ENCODE measurements around the gene SNX14.
"Not testable (repeated sequence)": the region's sequence is repeated elsewhere in the genome, so short reads cannot be mapped to it uniquely, and the experiment has no call there.

SNX14 gene

DNA sequence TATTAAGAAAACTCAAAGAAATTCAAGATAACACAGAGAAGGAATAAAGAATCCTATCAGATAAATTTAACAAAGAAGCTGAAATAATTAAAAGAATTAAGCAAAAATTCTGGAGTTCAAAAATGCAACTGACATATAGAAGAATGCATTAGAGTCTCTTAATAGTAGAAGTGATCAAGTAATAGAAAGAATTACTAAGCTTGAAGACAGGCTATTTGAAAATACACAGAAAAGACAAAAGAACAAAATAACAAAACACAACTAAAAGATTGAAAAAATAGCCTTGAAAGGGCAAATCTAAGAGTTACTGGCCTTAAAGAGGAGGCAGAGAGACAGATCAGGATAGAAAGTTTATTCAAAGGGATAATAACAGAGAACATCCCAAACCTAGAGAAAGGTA, 12.1 kb downstream of the SNX14 start:
- no peak for DNase-seq

DNA sequence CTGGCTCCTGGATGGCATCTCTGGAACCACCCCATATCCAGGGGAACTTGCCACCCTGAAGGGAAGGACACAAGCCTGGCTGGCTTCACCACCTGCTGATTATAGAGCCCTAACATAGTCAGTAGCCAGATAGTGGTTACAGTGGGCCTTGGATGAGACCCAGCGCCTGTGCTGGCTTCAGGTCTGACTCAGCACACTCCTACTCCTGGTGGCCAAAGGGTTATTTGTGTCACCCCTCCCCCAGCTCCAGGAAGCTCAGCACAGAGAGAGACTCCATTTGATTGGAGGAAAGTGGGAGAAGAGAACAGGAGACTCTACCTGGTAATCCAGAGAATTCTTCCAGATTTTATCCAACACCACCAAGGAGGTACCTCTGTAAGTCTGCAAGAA, 12.8 kb downstream of the SNX14 start:
- DNase-seq, result no peak

DNA sequence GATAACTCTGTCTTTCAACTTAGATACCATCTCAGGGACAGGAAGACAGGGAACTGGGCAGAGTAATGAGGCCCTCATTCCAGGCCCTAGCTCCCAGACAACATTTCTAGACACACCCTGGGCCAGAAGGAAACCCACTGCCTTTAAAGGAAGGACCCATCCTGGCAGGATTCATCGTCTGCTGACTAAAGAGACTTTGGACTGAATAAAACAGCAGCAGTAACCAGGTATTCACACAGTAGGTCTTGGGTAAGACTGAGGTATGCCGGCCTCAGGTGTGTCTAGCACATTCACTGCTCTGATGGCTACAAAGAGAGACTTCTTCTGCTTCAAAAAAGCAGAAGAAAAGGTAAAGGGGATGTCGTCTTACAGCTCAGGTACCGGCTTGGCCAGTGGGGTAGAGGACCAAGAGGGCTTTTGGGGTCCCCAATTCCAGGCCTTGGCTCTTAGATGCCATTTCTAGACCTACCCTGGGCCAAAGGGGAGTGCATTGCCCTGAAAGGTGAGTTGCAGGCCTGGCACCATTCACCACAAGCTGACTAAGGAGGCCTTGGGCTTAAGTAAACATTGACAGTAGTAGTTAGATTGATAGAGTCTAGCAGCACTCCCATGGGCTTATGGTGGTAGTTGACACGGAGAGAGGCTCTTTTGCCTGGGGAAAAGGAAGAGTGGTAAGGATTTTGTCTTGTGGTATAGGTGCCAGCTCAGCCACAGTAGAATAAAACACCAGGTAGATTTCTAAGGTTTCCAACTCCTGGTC, 13.4 kb downstream of the SNX14 start:
- DNase-seq, result no peak

DNA sequence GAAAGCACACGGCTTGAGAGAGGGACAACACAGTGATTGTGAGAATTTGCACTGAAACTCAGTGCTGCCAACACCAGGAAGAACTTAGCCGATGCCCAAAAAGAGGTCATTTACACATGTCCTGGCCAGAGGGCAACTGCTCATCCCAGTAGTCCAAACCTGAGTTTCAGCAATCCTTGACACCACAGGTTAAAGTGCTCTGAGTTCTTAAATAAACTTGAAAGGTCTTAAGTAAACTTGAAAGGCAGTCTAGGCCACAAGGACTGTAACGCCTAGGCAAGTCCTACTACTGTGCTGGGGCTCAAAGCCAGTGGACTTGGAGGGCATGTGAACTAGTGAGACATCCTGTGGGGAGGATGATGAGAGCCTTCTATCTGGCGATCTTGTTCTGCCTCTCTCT, 14.1 kb downstream of the SNX14 start:
- DNase-seq, result no peak

DNA sequence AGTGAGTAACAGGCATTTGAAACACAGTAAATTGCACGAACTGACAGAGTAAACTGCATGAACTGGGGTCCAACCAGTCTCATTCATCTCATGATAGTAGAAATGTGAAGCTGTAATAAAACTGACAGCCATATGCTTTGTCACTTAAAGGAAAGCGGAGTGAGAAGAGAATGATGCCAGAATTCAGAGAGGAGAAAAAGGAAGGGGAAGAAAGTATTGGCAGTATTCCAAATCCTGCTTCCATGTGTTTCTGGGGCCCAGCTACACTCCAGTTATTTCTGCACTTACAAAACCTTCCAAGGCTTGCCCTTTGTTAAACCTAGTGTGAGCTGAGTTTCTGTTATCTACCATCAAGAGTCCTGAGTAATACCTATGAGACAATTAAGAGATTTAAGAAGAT, 17.2 kb downstream of the SNX14 start:
- no peak for DNase-seq

DNA sequence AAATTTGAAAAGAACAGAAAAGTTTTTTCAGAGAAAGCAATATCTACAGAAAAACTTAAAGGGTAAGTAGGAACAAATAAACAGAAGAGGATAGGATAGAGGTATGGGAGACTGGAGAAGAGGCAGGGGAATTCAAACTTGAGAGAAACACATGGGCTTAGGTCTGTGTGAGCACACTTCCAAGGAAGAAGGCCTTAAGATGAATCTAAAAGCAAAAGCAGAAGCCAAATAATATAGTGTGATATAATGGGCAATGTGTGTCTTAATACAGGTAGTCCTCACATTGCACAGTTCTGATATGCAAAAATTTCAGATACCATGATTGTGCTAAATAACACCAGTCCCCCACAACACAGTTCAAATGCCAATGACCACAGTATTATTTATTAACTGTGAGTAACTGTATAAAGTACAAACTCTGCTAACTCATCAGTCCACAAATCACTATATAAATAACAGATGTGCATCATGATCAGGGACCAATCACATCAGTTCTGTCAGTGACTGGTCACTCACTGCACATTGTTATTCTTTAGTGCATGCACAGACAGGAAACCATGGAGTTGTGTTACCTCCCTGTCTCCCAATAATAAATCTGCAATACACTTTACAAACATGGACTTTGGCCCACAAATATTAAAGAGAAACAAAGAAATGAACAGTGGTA, 18.6 kb downstream of the SNX14 start:
- DNase-seq, result no peak

DNA sequence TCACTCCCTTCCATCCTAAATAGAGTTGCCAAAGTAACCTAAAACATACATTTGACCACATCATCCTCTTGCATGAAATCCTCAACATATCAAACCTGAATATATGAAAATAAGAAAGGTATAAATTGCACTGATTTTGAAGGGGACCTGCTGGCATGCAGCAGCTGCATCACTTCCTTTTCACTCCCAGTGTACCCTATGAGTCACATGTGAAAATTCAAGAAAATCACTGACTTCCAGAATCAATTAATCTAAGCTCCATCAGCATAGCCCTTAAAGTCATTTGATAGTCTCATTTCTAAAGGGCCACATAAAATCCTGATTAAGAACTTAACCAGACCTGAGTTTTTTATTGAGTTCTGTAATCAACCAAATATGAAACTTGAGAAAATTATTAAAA, 24.3 kb downstream of the SNX14 start:
- no peak for DNase-seq

DNA sequence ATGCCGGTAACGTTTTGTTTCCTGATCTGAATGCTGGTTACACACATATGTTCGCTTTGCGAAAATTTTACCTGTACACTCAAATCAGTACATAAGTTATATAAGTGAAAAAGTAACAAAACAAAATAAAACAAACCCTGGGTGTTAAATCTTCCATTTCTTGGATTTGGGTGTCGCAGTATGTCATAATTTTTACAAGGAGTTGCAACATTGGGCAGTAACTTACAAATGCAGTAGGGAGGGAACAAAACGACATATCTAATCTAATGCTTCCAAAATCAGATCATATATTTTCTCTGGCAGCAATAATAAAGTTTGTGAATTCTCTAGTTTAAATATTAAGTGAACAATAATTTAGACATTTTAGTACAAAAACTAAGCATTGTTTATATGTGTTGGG, 25.2 kb downstream of the SNX14 start:
- no peak for DNase-seq

DNA sequence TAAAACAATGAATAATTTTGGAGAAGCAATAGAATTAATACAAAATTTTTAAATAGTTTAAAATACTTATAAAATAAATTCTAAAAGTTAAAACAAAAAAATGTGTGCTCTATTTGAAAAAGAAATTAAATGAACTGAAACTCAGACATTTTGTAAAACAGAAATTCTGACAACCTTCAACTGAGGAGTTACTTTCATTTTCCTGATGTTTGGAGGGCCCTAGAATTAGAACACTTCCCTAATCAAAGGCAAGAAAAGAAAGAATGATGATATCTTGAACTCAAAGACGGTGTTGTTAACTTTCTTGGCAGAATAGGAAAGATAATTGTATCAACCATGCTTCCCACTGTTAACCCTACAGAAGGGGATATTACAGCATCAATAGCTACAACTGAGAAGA, 27.9 kb downstream of the SNX14 start:
- DNase-seq, result no peak

DNA sequence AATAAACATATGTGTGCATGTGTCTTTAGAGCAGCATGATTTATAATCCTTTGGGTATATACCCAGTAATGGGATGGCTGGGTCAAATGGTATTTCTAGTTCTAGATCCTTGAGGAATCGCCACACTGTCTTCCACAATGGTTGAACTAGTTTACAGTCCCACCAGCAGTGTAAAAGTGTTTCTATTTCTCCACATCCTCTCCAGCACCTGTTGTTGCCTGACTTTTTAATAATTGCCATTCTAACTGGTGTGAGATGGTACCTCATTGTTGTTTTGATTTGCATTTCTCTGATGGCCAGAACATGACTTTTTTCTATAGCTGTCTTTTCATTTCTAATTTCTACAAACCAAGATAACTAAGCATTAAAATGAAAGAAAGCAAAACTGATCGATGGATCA, 29.4 kb downstream of the SNX14 start:
- DNase-seq, result not testable (repeated sequence)

DNA sequence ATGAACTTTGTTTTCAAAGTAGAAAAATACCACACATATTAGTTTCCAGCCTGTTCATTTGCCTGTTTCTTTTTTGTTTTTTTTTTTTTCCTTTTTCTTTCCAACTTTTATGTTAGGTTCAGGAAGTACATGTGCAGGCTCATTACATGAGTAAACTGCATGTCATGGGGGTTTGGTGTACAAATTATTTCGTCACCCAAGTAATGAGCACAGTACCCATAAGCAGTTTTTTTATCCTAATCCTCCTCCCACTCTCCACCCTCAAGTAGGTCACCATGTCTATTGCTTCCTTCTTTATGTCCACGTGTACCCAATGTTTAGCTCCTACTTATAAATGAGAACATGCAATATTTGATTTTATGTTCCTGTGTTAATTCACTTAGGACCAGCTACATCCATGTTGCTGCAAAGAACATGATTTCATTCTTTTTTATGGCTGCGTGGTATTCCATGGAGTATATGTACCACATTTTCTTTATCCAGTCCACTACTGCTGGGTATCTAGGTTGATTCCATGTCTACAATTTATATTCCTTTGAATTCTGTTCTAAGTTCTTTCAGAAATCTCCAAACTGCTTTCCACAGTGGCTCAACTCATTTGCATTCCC, 31.8 kb downstream of the SNX14 start:
- DNase-seq, result no peak

DNA sequence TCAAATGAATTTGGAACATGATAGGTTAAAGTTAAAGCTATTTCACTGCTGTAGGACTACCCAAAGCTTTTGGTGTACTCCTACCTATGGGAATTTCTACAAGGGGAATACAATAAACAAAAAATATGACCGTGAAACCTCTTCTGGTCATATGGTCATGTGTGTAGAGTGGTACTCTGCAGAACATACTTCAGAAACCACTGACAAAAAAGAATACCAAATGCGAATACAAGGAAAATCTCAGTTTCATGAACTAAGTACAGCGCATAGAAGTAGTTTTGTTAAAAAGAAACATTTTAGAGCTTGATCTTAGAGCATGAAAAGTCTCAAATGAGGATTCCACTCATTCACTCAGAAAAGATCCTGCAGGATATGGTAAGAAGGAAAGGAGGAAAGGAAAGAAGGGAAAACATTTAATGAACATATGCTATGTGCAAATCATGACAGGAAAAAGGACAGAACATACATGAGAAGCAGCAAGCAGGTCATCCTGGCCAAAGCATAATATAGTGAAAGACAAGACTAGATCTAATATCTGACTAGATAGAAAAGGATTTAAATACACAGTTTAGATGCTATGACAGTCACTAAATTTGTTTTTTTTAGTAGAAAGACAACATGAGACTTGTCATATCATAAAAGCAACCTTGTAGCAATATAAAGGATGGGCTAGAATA, 36.5 kb downstream of the SNX14 start:
- no peak for DNase-seq

DNA sequence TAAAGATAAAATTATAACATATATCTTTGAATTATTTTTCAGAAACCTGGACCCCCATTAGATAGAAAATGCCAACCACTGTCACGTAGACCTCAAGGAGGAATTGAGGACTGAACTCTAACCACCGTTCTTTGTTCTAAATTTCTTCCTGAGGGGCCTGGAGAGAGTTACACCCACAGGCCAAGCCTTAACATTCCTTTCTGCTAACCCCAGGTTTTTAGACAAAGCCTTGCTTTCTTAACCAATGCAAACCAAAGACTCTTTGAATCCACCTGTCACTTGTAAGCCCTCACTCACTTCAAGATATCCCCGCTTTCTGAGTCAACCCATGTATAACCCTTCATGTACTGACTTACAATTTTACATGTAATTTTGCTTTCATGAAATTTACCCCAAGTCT, 41.0 kb downstream of the SNX14 start:
- DNase-seq, result no peak

DNA sequence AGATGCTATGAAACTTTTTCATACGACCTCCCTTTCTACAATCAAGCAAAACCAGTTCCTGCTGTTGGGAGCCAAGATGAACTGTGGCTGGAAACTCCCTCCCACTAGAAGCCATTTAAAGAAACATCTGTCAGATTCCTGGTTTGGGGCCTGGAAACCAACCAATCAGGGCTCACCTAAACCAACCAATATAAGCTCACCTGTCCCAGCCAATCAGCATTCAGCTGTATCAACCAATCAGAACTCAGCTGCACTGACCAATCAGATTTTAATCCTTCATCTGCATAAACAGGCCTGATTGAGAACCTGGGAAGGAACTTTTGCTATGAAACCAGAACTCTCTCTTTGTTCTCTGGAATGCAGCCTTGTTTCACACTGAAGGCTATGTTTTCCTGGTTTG, 42.4 kb downstream of the SNX14 start:
- no peak for DNase-seq

DNA sequence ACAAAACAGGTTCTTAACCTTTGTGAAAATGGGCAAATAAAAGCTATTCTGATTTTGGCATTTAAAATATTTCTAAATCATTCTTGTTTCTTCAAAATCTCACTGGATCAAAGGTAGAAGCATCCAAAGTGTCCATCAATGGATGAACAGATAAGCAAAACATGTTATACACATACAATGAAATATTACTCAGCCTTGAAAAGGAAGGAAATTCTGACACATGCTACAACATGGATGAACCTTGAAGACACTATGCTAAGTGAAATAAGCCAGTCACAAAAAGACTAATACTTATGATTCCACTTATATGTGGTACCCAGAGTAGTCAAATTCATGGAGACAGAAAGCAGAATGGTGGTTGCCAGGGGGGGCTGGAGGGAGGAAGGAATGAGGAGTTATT, 45.9 kb downstream of the SNX14 start:
- no peak for DNase-seq

DNA sequence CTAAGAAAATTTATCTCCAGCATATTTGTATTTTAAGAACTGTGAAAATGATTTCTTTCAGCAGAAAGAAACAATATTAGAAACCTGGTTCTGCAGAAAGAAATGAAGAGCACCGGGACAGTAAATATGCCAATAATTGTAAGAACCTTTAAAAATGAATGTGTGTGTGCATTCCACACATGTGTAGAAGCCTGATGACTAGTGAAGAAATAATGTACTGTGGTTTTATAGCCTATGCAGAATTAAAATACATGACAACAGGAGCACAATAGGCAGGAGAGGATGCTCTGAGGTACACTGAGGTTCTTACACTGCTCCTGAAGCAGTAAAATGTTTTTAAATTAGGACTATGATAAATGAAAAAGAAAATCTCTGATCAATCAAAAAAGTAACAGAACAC, 48.9 kb downstream of the SNX14 start:
- DNase-seq, result no peak

DNA sequence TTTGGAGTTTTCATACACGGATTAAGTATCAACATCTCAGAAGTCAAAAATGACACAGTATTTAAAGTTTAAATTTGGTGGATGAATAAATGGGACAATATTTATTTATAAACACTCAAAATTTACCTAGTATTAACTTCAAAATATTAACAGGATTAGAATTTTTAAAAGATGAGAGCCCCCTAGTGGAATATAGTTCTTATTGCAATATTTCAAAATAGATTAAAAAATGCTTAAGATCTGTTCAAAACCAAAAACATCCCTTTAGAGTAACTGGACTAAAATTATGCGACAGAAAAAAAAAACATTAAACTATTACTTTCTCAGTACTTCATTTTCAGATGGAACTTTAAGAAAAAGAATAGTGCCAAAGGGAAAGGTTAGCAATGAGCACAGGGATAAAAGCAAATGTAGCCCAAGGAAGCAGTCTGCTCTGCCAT, 56.6 kb downstream of the SNX14 start:
- no peak for DNase-seq

DNA sequence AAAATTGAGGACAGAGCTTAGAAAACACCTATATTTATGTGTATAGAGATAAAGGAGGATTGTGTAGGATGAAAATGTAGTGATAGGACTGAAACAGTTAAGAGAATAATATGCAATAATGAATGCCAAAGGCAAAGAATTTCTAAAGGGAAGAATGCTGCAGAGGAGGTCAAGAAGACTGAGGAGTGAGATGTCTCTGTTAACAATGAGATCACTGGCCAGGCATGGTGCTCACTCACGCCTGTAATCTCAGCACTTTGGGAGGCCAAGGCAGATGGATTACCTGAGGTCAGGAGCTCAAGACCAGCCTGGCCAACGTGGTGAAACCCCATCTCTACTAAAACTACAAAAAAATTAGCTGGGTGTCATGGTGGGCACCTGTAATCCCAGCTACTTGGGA, 69.4 kb downstream of the SNX14 start:
- not testable (repeated sequence) for DNase-seq

DNA sequence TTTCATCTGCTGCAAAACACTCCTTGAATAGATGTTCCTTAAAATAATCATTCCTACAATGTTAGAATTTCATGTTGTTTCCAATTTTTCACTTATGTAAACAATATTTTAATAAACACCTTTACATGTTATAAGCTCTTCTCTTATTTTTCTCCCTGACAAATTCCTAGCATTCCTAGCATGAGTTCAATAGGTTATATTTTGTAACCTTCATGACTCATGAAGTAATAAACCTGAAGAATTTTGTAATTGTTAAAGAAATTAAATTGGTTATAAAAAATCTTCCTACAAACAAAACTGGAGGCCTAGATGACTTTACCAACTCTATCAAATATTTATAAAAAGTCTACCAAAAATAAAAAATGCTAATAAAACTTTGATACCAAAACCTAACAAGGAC, 77.5 kb downstream of the SNX14 start:
- no peak for DNase-seq

DNA sequence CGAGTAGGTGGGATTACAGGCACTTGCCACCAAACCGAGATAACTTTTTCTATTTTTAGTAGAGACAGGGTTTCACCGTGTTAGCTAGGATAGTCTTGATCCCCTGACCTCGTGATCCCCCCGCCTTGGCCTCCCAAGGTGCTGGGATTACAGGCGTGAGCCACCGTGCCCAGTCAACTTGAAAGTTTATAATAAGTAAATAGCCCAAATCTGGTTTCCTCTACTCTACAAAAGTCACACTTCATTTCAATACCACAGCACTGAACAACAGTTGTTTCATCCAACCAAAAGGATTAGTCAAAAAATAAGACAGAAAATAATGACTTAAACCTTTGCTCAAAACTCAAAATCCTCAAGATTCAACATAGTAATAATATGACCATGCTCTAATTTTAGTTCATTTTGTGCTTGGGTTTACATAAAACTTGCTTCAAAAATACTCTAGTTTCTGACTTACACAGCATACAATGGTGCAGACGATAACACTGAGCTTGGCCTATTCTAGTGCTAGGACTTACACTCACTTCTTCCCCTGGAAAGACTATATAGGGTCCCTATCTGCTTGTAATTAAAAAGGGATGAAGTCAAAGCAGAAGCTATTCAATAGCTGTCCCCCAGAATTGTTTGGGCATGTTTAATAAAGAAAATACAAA, 87.1 kb downstream of the SNX14 start:
- no peak for DNase-seq

DNA sequence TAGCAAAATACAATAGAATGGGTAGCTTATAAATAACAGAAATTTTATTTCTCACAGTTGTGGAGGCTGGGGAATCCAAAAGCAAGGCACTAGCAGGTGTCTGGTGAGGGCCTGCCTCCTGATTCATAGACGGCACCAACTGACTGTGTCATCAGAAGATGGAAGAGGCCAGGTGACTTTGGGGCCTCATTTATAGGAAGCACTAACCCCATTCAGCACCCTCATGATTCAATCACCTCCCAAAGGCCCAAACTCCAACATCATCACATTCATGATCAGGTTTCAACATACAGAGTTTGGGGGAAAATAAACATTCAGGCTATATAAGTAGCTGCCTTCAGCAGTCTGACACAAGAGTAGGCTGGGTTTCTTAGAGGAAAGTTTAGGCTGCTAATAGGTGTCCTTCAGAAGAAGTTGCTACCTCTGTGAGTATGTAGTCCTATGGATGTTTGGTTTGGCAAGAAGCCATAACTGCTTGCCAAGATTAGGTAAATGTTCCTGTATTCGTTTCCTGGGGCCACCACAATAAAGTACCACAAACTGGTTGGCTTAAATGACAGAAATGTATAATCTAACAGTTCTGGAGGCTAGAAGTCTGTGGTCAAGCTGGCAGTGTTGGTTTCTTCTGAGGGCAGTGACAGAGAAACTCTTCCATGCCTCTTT, 94.9 kb downstream of the SNX14 start:
- DNase-seq, result no peak

DNA sequence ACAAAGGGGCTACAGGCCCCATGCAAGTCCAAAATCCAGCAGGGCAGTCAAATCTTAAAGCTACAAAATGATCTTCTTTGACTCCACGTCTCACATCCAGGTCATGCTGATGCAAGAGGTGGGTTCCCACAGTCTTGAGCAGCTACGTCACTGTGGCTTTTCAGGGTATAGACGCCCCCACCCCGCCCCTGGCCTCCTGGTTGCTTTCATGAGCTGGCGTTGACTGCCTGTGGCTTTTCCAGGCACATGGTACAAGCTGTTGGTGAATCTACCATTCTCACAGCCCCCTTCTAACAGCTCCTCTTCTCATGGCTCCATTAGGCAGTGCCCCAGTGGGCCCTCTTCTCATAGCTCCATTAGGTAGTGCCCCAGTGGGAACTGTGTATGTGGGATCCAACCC, 96.8 kb downstream of the SNX14 start:
- DNase-seq, result no peak

All from NCI-H2081 treated with DMSO at 0.1 percent for 48 hours (cell line).